Activated T-cell treated with anti-CD3 and anti-CD28 coated beads for 4 hours (primary cell): Measurements from ENCODE around the gene FAM234A.
"Not testable (repeated sequence)": the region's sequence is repeated elsewhere in the genome, so short reads cannot be mapped to it uniquely, and the experiment has no call there.

Experiments used
- DNase-seq: peaks from one replicate; pipeline ENCODE4 v3.0.0-alpha.2; 2020

The FAM234A gene

GRCh38 chr16:239948-240277 lies 5.3 kb downstream of the FAM234A start:
- no peak for DNase-seq

DNA sequence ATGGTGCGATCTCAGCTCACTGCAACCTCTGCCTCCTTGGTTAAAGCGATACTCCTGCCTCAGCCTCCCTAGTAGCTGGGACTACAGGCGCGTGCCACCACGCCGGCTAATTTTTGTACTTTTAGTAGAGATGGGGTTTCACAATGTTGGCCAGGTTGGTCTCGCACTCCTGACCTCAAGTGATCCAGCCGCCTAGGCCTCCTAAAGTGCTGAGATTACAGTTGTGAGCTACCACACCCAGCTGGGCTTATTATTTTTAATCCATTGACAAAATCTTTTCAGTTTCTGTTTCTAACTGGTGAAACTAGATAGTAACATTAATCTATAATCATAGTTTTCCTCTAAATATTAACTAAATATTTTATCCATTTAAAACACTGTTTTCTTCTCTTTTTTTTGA lies 5.9 kb downstream of the FAM234A start:
- no peak for DNase-seq

DNA sequence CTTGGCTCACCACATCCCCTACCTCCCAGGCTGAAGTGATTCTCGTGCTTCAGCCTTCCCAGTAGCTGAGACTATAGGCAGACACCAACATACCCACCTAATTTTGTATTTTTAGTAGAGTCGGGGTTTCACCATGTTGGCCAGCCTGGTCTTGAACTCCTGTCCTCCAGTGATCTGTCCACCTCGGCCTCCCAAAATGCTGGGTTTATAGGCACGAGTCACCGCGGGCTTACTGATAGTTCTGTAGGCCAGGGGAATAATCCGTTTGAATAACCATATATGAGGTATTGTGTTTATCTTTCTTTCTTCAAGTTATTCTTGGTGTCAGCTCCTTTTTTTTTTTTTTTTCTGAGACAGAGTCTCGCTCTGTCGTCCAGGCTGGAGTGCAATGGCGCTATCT lies 7.7 kb downstream of the FAM234A start:
- DNase-seq, result no peak

DNA sequence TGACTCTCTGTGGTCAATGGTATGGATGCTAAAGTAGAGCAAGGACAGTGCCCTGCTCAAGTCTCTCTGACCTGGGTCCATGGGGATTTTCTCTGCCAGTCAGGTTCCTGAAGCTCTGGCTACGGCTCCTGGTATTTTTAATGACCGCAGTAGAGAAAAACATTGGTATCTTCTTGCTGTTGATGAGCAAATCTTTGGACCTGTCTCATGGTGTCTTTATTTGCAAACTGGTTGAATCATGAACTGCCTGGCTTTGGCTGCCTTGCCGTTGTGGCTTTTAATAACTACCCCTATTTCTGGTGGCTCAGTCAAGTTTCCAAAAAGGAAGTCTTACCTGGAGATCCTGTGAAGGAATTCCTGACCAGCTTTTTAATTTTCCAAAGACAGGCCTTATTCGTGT lies 8.7 kb downstream of the FAM234A start:
- no peak for DNase-seq

DNA sequence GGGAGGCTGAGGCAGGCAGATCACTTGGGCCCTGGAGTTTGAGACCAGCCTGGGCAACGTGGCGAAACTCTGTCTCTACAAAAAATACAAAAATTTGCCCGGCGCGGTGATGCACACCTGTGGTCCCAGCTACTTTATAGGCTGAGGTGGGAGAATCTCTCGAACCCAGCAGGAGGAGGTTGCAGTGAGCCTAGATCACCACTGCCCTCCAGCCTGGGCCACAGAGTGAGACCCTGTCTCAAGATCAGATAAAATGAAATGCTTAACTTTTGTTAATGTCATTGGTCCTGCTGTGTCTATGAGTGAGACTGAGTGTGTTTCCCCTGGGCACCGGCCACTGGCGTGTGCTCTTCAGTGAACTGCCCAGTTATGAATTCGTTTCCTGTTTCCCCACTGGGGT lies 10.5 kb downstream of the FAM234A start:
- no peak for DNase-seq

GRCh38 chr16:247027-247426 lies 12.4 kb downstream of the FAM234A start:
- no peak for DNase-seq

DNA sequence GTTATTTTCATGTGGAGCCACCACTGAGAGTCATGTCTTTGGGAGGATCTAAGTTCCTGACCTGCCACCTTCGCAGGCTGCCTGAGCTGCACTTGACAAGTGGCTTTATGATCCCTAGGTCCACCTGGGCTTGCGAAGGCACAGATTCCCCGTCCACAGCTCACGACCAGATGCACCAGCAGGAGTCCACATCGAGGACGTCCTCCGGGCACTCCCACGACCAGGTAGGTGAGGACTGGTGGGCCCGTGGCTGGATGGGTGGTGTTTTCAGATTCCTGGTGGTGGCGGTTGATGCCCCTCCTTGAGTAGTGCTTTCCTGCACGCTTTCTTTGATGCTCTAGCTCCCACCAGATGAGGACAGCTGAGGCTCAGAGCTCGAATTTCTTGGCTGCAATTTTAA lies 14.8 kb downstream of the FAM234A start:
- DNase-seq, result no peak

GRCh38 chr16:252366-253337 lies 18.0 kb downstream of the FAM234A start:
- DNase-seq, result no peak

GRCh38 chr16:253833-254232 lies 19.2 kb downstream of the FAM234A start:
- no peak for DNase-seq

- DNase-seq, result no peak
Observed at GRCh38 chr16:254461-254860, 19.8 kb downstream of the FAM234A start.

- no peak for DNase-seq
Observed at GRCh38 chr16:255183-255582, 20.6 kb downstream of the FAM234A start.

- not testable (repeated sequence) for DNase-seq
Observed at GRCh38 chr16:258091-258490, 23.5 kb downstream of the FAM234A start.

DNA sequence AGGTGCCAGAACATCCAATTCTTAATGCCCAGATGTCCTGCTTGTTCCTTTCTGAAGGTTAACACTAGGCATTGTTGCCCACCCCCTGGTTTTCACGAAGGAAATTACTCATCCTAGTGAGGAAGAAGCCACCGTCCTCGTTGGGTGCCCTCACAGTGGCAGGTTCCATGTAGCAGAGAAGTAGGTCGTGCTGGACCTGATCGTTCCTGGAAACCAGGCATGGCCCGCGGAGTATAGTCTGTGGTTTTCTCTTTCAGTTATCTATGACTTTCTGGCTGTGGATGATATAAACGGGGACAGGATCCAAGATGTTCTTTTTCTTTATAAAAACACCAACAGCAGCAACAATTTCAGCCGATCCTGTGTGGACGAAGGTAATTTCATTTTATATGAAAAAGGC lies 24.6 kb downstream of the FAM234A start:
- DNase-seq, result no peak

GRCh38 chr16:259814-260253 lies 25.2 kb downstream of the FAM234A start:
- no peak for DNase-seq

- DNase-seq, result no peak
Observed at GRCh38 chr16:260326-260725, 25.7 kb downstream of the FAM234A start.

GRCh38 chr16:261031-261691 lies 26.5 kb downstream of the FAM234A start:
- DNase-seq, result no peak

DNA sequence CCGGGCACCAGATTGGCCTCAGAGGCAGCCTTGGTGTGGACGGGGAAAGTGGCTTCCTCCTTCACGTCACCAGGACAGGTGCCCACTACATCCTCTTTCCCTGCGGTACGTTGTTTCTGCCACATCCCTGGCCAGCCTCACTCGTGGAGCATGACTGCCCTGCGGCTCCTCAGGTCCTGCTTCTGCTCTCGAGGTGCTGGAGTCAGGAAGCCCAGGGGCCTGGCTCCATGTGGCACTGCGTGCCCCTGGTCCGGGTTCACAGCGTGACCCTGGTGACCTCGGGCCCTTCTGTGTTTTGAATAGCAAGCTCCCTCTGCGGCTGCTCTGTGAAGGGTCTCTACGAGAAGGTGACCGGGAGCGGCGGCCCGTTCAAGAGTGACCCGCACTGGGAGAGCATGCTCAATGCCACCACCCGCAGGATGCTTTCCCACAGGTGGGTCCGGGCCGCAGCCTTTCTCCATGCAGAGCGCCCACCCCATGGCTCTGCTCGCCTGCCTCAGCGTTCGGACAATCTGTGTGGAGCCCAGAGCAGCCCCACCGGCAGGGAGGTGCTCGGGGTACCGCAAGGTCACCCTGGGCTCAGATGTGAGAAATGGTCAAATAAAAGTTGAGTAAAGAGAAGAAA lies 27.6 kb downstream of the FAM234A start:
- no peak for DNase-seq

- no peak for DNase-seq
Observed at GRCh38 chr16:263182-263774, 28.7 kb downstream of the FAM234A start.

DNA sequence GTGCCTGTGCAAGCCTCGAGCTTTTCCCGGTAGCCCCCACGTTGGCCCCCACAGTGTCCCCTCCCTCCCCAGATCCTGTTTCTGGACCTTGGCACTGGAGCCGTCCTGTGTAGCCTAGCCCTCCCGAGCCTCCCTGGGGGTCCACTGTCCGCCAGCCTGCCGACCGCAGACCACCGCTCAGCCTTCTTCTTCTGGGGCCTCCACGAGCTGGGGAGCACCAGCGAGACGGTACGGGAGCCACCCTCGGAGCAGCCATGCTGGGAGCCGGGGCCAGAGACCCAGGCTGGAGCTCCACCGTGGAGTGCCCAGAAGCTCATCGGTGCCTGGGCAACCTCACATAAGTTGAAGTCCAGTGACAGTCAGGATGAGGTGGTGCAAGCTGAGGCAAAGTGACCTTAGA lies 29.3 kb downstream of the FAM234A start:
- DNase-seq, result no peak

DNA sequence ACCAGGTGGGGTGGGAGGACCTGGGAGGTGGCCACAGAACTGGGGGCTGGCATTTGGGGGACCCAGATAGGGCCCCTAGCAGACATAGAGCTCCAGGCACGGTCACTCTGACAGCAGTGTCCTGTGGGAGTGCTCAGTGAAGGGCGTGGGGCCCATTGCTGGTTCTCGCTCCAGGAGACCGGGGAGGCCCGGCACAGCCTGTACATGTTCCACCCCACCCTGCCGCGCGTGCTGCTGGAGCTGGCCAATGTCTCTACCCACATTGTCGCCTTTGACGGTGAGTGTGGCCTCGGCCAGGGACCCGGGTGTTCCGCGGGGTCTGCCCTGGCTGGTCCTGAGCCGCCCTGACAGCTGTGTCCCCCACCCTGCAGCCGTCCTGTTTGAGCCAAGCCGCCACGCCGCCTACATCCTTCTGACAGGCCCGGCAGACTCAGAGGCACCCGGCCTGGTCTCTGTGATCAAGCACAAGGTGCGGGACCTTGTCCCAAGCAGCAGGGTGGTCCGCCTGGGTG lies 29.9 kb downstream of the FAM234A start:
- no peak for DNase-seq

- no peak for DNase-seq
Observed at GRCh38 chr16:265002-265529, 30.4 kb downstream of the FAM234A start.

DNA sequence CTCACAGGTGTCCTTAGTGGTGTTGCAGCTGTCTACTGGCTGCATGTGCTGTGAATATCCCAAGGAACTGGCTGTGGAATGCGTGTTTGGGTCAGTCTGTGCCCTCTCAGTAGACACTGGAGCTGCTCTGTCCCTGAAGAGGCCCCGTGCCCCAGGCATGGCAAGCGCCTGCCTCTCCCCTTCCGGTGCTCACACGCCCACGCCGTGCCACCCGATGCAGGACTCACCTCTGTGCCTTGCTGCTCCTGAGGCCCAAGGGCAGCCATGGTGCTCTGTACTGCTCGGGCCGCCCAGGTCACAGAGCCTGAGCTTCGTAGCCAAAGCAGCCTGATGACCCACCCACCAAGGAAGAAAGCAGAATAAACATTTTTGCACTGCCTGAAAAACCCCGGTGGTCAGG lies 31.1 kb downstream of the FAM234A start:
- DNase-seq, result no peak
